22Rv1 (cell line): ENCODE data around the gene TRAP1.

Experiments
- CTCF ChIP-seq: fragments of 450-650 bp; IDR thresholded peaks from 2 replicates; pipeline ENCODE4 v1.5.1; 2017; ENCODE audit warnings: mild to moderate bottlenecking
- ZFX ChIP-seq: fragments of 450-650 bp; IDR thresholded peaks from 2 replicates; pipeline ENCODE4 v1.6.1; 2017; ENCODE audit warnings: antibody characterized with exemption, borderline replicate concordance

GRCh38 chr16:3671424-3671823, 45.9 kb downstream of the TRAP1 start:
- TF ChIP-seq CTCF (no peak), ZFX (no peak)
